T-helper 1 cell treated with Interleukin-12 subunit alpha and Interleukin-12 subunit beta and Interleukin-4 antibody, amounts not matched to agents 30 ng/mL and 1 ng/mL, for 36 hours (primary cell): ENCODE data around the gene LMOD1. TPM values are rescaled to one million over a fixed set of nuclear protein-coding genes. Genes with fewer than 3 reads are reported as not detected.
"Not testable (repeated sequence)": the region's sequence is repeated elsewhere in the genome, so short reads cannot be mapped to it uniquely, and the experiment has no call there.

Source experiments
- intact Hi-C: fragments of 100-400 bp; cut with micrococcal nuclease; formaldehyde crosslinking; loops from one replicate; pipeline ENCODE4 v1.15.1; 2024
- total RNA-seq: library from RNA; stranded (reverse); gene quantifications from 2 replicates; pipeline ENCODE4 v1.2.3, GENCODE V29; 2022

The LMOD1 gene
- total RNA-seq, 1 donor from 2014 or later, result not detected

- intact Hi-C loops, result no loop called here
These were observed 28.0 kb downstream of the LMOD1 start for GRCh38 chr1:201918343-201918742.

GRCh38 chr1:201917362-201918033 lies 28.9 kb downstream of the LMOD1 start:
- intact Hi-C loops, result no loop called here

GRCh38 chr1:201916649-201917249 lies 29.6 kb downstream of the LMOD1 start:
- intact Hi-C loops, result no loop called here

DNA sequence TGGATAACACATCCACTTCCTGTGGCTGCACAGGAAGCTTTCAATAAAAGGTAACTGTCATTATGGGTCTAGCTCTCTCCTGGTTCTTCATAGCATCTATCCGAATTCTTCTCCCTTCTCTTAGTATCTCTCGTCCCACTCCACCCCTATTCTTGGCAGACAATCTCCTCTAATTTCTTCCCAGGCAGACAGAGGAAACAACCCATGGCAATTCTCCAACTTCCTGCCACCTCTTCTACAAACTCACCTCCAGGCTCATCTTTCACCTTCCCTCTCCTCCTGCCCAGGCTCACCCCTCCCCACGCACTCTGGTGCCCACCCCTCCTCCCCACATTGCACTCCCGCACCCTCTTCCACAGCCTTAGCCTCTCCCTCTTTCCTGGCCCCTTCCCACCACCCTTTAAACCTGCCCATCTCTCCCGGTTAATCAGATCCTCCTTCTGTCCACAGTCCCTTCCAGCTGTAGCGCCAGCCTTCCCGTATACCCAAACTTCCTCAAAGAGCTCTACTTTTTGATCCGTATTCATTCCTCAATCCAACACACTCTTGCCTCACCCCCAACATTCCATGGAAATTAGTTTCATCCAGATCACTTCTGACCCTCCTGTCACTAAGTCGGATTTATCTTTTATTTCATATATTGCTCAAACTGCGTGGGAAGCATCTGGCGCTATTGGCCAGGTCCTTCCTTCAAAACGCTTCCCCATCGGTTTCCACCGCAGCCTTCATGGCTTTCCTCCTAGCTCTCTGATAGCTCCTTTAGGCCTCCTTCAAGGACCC lies 31.7 kb downstream of the LMOD1 start:
- intact Hi-C loops, result no loop called here

DNA sequence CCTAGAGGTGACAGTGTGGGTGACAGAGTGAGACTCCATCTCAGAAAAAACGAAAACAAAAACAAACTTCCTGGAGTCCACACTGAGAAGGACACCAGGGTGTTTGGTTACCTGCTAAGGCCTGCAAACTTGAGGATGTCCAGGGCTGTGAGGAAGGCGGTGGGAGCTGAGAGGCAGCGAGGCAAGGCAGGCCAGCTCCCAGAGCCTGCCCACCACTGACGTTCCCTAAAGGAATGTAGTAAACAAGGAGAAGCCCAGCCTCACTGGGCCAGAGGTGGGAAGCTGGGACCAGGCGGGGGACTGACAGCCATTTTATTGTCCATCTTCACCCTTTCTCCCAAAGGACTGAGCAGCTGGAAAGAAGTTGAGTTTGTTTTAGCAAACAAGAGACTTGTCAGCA lies 33.5 kb downstream of the LMOD1 start:
- intact Hi-C loops, result no loop called here

- intact Hi-C loops, result no loop called here
These were observed 34.3 kb downstream of the LMOD1 start for GRCh38 chr1:201911826-201912571.

DNA sequence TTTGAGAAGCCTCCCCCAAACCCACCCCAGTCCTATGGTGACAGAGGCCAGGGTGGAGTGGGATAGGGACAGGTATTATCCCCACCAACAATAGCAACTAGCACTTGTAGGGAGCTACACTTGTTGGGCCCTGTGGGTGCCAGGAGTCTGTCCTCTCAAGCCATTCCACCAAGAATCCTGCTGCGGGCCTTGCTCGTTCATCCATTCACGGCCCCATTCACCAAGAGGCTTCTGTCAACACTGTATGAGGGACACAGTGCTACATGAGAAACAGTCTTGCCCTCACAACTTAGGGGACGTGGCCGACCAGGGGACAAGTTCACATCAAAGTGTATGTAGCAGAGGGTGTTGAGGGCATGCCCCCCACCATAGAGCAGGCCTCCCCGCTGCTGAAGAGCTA lies 38.7 kb downstream of the LMOD1 start:
- intact Hi-C loops, result no loop called here

DNA sequence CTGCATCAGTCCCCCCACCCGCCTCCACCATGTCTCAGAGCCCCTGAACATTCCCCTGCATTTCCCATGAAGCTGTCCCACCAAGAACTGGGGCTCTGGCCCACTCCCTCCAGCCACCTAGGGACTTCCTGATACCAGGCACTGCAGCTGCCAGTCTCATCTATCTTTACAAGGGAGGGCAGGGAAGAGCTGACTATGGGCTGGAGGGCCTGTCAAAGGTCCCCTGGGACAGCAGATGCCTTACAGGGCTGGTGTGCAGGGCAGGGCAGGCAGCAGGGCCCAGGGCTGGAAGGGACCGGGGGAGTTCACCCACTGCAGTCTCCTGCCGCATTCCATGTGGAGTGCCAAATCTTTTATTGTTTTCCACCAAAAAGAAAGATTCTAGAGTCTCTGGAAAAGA lies 40.0 kb downstream of the LMOD1 start:
- intact Hi-C loops, result no loop called here

- intact Hi-C loops, result no loop called here
These were observed 41.0 kb downstream of the LMOD1 start for GRCh38 chr1:201905234-201905890.

GRCh38 chr1:201904579-201904978 lies 41.8 kb downstream of the LMOD1 start:
- intact Hi-C loops, result no loop called here

DNA sequence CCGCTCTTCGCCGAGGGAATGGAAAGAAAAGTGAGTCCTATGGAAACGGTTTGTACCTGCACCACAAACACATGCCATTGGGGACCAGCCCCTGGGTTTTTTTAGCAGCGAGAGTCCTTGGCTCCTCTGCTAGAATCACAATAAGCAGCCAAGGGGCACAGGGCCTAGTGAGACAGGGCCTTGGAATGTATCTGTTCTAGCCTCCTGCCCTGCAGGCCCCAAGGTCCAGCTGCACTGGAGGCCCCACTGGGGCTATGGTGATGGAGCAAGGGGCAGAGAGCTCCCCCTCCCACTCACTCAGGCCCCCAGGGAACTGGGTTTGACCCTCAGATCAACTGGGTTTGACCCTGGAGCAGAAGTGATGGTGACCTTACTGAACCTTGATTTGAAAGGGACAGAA lies 43.2 kb downstream of the LMOD1 start:
- intact Hi-C loops, result no loop called here

GRCh38 chr1:201902198-201902597 lies 44.1 kb downstream of the LMOD1 start:
- intact Hi-C loops, result no loop called here

GRCh38 chr1:201901036-201901435 lies 45.3 kb downstream of the LMOD1 start:
- intact Hi-C loops, result not testable (repeated sequence)

DNA sequence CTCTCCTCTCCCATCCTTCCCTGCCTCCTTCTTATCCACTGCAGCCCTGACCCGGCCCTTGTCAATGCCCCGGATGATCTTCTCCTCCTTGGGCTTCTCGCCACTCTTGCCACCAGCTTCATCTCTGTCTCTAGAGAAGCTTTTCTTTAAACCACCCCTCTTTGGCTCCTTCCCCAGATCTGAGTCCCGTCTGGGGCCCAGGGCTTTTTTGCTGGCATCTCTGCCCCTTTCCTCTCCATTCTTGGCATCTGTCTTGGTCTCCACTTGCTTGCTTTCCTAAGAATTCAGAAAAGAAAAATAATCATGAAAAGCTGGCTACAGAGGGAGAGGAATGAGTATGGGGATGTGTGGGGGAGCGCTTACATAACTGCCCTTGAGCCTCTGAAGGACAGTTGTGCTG lies 45.9 kb downstream of the LMOD1 start:
- intact Hi-C loops, result no loop called here

DNA sequence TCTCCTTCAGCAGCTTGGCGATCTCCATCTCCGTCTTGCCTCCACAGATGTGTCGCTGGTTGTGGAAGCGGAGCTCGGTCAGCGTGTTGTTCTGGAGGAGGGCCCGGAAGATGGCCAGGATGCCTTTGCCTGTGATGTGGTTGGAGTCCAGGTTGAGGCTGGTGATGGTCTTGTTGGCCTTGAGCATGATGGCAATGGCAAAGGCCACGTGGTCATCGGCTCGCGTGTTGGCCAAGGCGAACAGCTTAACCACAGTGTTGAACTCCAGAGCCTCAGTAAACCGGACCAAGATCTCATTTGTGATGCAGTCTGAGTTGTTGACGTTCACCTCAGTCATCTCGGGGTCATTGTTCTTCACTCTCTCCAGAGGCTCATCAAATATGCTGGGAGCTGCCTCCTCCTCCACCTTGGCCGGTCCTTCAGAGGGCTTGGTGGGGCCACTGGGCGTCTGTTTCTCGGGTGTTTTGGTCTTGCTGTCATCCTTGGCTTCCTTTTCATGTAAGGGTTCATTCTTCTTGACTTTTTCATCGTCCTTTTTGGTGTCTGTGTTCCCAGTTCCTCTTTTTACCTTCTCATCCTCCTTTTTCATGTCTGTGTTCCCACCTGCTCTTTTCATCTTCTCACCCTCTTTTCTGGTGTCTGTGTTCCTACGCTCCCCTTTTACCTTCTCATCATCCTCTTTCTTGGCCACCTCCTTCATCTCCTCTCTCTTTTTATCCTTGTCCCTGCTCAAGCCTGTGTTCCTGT lies 46.5 kb downstream of the LMOD1 start:
- intact Hi-C loops, result no loop called here

- intact Hi-C loops, result no loop called here
These were observed 47.4 kb downstream of the LMOD1 start for GRCh38 chr1:201898992-201899391.

DNA sequence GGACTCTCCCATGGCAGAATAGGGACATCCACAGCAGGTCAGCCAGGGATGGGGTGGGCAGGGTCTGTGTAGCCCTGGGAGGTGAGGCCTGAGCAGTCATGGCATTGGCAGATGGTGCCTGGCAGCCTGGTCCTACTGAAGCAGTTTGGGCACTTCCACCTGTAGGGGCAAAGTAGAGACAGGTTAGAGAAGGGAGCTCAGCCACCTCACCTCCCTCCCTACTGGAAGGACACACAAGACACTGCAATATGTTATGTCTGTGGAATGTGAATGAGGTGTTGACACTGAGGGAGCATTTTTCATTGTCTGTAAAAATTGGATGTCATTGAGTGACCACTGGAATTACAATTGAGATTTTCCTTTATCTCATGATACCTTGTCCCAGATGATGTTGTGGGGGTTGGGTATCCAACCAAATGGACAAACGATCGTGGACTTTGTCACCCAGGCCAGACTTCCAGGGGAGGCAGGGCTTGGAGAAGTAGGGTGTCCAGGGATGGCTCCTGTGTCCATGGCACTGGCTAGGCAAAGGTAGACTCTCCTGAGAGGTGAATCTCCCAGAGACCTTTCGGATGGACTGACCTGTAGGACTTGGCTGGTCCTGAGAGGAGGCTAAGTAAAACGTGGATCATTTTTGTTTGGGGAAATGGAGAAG lies 48.0 kb downstream of the LMOD1 start:
- intact Hi-C loops, result no loop called here

- intact Hi-C loops, result loop anchor here (1.0 to 2.0 kb wide), 7 partner anchors 58 to 246 kb away; partner anchors contain the start of genes IPO9, RNPEP and TIMM17A
These were observed 49.4 kb downstream of the LMOD1 start for GRCh38 chr1:201896951-201897391.

DNA sequence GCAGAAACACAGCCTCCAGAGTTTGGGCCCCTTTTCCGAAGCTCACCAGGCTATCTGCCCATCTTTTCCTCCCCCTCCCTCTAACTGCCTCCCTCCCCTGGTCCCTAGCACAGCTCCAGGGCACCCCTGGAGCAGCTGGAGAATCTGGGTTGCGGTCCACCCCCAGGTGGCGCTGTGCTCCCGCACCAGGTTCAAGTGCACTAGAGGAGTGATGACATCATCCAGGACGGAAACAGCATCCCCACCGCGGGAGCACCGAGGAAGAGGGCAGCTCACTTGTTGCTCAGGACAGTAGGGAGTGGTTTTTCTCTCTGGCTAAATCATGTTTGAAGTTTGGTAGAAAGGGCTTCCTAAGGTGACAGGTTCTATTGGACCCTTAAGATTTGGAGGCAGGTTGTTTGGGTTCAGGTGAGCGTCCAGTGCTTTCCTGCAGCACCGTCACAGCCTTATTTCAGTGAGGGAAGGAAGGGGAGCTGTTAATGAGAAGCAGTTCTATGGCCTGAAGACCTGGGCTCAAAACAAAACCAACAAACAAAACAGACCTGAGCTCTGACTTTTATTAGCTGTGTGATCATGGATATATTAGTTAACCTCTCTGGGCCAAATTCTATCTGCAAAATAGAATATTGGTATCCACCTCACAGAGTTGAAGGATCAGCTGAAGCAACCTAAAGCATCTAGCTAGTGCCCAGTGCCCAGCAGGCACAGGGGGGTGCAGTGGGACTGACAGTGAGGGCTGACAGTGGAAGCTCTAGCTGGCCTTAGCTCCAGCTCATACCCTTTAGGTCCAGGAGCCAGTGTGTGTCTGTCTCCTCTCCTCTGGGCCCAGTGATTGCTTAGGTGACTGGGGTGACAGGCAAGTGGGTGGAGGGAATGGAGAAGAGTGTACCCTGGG lies 50.2 kb downstream of the LMOD1 start:
- intact Hi-C loops, result loop anchor here (1.0 to 2.0 kb wide), 7 partner anchors 59 to 247 kb away; partner anchors contain the start of genes IPO9, RNPEP and TIMM17A
